Hepatocyte (in vitro differentiated cells): ENCODE results near the gene ROR2.

Experiments
- EZH2 ChIP-seq: fragments of 200-600 bp; sonication (generic); IDR thresholded peaks from 2 replicates; pipeline ENCODE4 v1.6.1; 2016; ENCODE audit warnings: antibody characterized with exemption, mild to moderate bottlenecking, borderline replicate concordance
- EZH2phosphoT487 ChIP-seq: fragments of 200-600 bp; sonication (generic); IDR thresholded peaks from one replicate; pipeline ENCODE4 v1.6.1; 2018; ENCODE audit warnings: antibody characterized with exemption, mild to moderate bottlenecking, low read depth, moderate library complexity; ENCODE audit not compliant: unreplicated experiment, severe bottlenecking
- TF ChIP-seq, protein P1 (sequence below): fragments of 200-600 bp; sonication (generic); IDR thresholded peaks from 2 replicates; pipeline ENCODE4 v1.5.1; 2016; ENCODE audit warnings: antibody characterized with exemption, mild to moderate bottlenecking; ENCODE audit not compliant: poor library complexity

DNA sequence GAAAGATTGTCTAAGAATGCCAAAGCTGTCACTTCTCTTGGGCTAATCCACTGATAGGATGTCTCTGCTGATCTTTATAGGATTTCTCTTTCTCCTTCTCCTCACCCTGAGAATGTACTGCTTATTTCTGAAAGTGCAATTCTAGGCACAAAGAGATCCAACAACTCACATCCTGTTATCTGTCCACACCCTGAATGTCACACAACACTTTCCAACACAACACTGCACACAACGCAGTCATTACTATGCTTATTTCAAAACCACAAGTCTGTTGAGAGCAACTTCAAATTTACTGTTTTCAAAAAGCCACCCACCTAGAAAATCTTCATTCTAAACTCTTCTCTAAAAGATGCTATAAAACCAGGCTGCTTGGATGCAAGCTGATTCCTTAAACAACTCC lies 215.0 kb downstream of the ROR2 start:
- TF ChIP-seq EZH2 (no peak), EZH2phosphoT487 (no peak)
- TF ChIP-seq, protein P1, sequence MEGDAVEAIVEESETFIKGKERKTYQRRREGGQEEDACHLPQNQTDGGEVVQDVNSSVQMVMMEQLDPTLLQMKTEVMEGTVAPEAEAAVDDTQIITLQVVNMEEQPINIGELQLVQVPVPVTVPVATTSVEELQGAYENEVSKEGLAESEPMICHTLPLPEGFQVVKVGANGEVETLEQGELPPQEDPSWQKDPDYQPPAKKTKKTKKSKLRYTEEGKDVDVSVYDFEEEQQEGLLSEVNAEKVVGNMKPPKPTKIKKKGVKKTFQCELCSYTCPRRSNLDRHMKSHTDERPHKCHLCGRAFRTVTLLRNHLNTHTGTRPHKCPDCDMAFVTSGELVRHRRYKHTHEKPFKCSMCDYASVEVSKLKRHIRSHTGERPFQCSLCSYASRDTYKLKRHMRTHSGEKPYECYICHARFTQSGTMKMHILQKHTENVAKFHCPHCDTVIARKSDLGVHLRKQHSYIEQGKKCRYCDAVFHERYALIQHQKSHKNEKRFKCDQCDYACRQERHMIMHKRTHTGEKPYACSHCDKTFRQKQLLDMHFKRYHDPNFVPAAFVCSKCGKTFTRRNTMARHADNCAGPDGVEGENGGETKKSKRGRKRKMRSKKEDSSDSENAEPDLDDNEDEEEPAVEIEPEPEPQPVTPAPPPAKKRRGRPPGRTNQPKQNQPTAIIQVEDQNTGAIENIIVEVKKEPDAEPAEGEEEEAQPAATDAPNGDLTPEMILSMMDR: no peak
